RWPE1 (cell line): Measurements from ENCODE around the gene SLC7A8.
A peak's percentile ranks its signal among the peaks of the same experiment; 100 is the strongest.

ENCODE experiments used
- CTCF ChIA-PET: fragments of 350-600 bp; sonication (Branson Sonifier 250); formaldehyde crosslinking; extraction: SDS; loops from one replicate; lab custom pipeline; 2021; lab: Yijun Ruan, JAX
- POLR2A ChIA-PET: fragments of 400-600 bp; formaldehyde crosslinking; extraction: SDS; loops from one replicate; lab custom pipeline; 2020; ENCODE audit warnings: antibody characterized with exemption; ENCODE audit not compliant: low non-redundant PET; lab: Yijun Ruan, JAX
- DNase-seq: peaks from one replicate; pipeline ENCODE4 v3.0.0; 2012; ENCODE audit warnings: low spot score
- H3K27ac ChIP-seq: fragments of 450-650 bp; 2 replicates; pipeline ENCODE4 v1.5.1; 2017
- CTCF ChIP-seq: fragments of 450-650 bp; conservative IDR thresholded peaks from 2 replicates; pipeline ENCODE4 v1.5.1; 2017; ENCODE audit warnings: low read depth, mild to moderate bottlenecking

Gene SLC7A8

GRCh38 chr14:23115039-23115731 is 68.3 kb downstream of the SLC7A8 start:
- TF ChIP-seq CTCF, result no peak
- H3K27ac ChIP-seq, result peak overlapping the region; percentile 76
- POLR2A ChIA-PET, result no interaction called here
- CTCF ChIA-PET, result interaction anchor here (0.6 to 1.0 kb wide), 2 partner anchors 38 to 45 kb away, joined by 4 read pairs; no protein-coding TSS in a partner anchor
- peak; percentile 94 for DNase-seq

- POLR2A ChIA-PET, result no interaction called here
- CTCF ChIA-PET, result no interaction called here
- DNase-seq, result no peak
- TF ChIP-seq CTCF, result no peak
- peak overlapping the region; percentile 76 for H3K27ac ChIP-seq
Measured at GRCh38 chr14:23114669-23115038, 68.8 kb downstream of the SLC7A8 start.

GRCh38 chr14:23114120-23114458 is 69.4 kb downstream of the SLC7A8 start:
- ChIA-PET POLR2A (no interaction called here), CTCF (no interaction called here)
- no peak for TF ChIP-seq CTCF
- peak overlapping the region; percentile 3; the same call in 1 of the 2 replicates for H3K27ac ChIP-seq
- DNase-seq, result no peak

- peak overlapping the region; percentile 3; the same call in 1 of the 2 replicates for H3K27ac ChIP-seq
- ChIA-PET CTCF (interaction anchor here (0.7 to 1.3 kb wide), 3 partner anchors 45 to 57 kb away, joined by 3 to 5 read pairs (median 3); no protein-coding TSS in a partner anchor), POLR2A (no interaction called here)
- no peak for TF ChIP-seq CTCF
- DNase-seq, result no peak
Measured at GRCh38 chr14:23113431-23114119, 69.9 kb downstream of the SLC7A8 start.

GRCh38 chr14:23112359-23113178 is 70.9 kb downstream of the SLC7A8 start:
- no peak overlapping the region for H3K27ac ChIP-seq
- TF ChIP-seq CTCF, result no peak
- POLR2A ChIA-PET, result interaction anchor here (0.6 kb wide), 1 partner anchor 131 kb away, joined by 5 read pairs; no protein-coding TSS in a partner anchor
- no peak for DNase-seq
- CTCF ChIA-PET, result interaction anchor here (0.6 to 2.0 kb wide), 8 partner anchors 8 to 128 kb away, joined by 3 to 7 read pairs (median 3); no protein-coding TSS in a partner anchor
